GM12878 (cell line): ENCODE measurements around the gene CTNNA3. TPM values are rescaled to one million over a fixed set of nuclear protein-coding genes. Genes with fewer than 3 reads are reported as not detected.

Source experiments
- ATAC-seq: fragments of 200-7000 bp; cut with Tn5 transposase; 3 replicates; pipeline ENCODE4 v1.9.1; 2020; ENCODE audit warnings: mild to moderate bottlenecking, moderate library complexity
- BruUV-seq: library from RNA; stranded (reverse); fragments of 400-500 nt; replicated peaks from 2 replicates; lab custom pipeline; 2021; lab: Mats Ljungman, UMichigan
- CTCF ChIA-PET: fragments of 300-600 bp; sonication (Branson Sonifier 250); formaldehyde crosslinking; extraction: SDS; loops from one replicate; lab custom pipeline; 2021; ENCODE audit warnings: inconsistent platforms; lab: Yijun Ruan, JAX
- POLR2A ChIA-PET: fragments of 350-600 bp; formaldehyde crosslinking; extraction: SDS; loops from one replicate; lab custom pipeline; 2021; ENCODE audit warnings: inconsistent platforms; lab: Charles Lee
- RAD21 ChIA-PET: fragments of 300-600 bp; sonication (Branson Sonifier 250); formaldehyde crosslinking; loops from one replicate; lab custom pipeline; 2023; ENCODE audit warnings: antibody characterized with exemption; ENCODE audit not compliant: unreplicated experiment; lab: Charles Lee
- SMC1A ChIA-PET: fragments of 300-600 bp; sonication (Branson Sonifier 250); formaldehyde crosslinking; loops from one replicate; lab custom pipeline; 2023; ENCODE audit not compliant: unreplicated experiment, uncharacterized antibody; lab: Charles Lee
- DNase-seq: peaks from one replicate; pipeline ENCODE4 v3.0.0-alpha.2; 2011; ENCODE audit warnings: low read depth, low spot score
- FAIRE-seq: peaks from 3 replicates; lab custom pipeline; 2011; peaks lifted over from hg19 to GRCh38; lab: Jason Lieb, UNC
- H2AFZ ChIP-seq: 2 replicates; pipeline ENCODE4 v1.6.0; 2011; ENCODE audit warnings: low read depth, low read length, control low read depth; ENCODE audit not compliant: control insufficient read depth
- H3K27ac ChIP-seq: 2 replicates; pipeline ENCODE4 v1.5.1; 2011; ENCODE audit warnings: control low read depth; ENCODE audit not compliant: control insufficient read depth, insufficient read depth
- H3K27me3 ChIP-seq, 2 experiments: replicated peaks in 1 of 2; 2 replicates each; pipeline versions ENCODE4 v1.6.0 to v1.6.1; 2011; ENCODE audit warnings: low read length in 1 of 2; ENCODE audit not compliant: control insufficient read depth in 2 of 2, insufficient read depth in 2 of 2
- H3K36me3 ChIP-seq, 2 experiments: 2 replicates each; pipeline ENCODE4 v1.5.1; 2011; ENCODE audit warnings: low read length in 1 of 2; ENCODE audit not compliant: control insufficient read depth in 2 of 2, insufficient read depth in 2 of 2
- H3K4me1 ChIP-seq: 2 replicates; pipeline ENCODE4 v1.6.1; 2011; ENCODE audit warnings: mild to moderate bottlenecking, low read length, moderate library complexity, mixed read lengths; ENCODE audit not compliant: control insufficient read depth, insufficient read depth
- H3K4me2 ChIP-seq: 2 replicates; pipeline ENCODE4 v1.6.0; 2011; ENCODE audit warnings: control low read depth; ENCODE audit not compliant: control insufficient read depth, insufficient read depth
- H3K4me3 ChIP-seq: fragments of 200-600 bp; sonication (generic); 2 replicates; pipeline ENCODE4 v1.5.1; 2016
- H3K79me2 ChIP-seq: 2 replicates; pipeline ENCODE4 v1.6.0; 2011; ENCODE audit warnings: low read length; ENCODE audit not compliant: control insufficient read depth, insufficient read depth
- H3K9ac ChIP-seq: 2 replicates; pipeline ENCODE4 v1.8.0; 2011; ENCODE audit warnings: low read length, control low read depth, mixed read lengths; ENCODE audit not compliant: control insufficient read depth, insufficient read depth
- H3K9me3 ChIP-seq: replicated peaks from 3 replicates; pipeline ENCODE4 v1.5.1; 2011; ENCODE audit warnings: mild to moderate bottlenecking, low read length; ENCODE audit not compliant: control insufficient read depth, insufficient read depth
- H4K20me1 ChIP-seq: 2 replicates; pipeline ENCODE4 v1.6.0; 2011; ENCODE audit not compliant: control insufficient read depth, insufficient read depth
- CUX1 ChIP-seq: IDR thresholded peaks from 2 replicates; pipeline ENCODE4 v1.6.1; 2012; ENCODE audit warnings: improper control_type of control experiment, low read depth, low read length; ENCODE audit not compliant: insufficient replicate concordance
- FOS ChIP-seq: IDR thresholded peaks from 3 replicates; pipeline ENCODE4 v1.6.1; 2011; ENCODE audit warnings: borderline replicate concordance; ENCODE audit not compliant: insufficient read length; ENCODE audit errors: extremely low read depth
- HCFC1 ChIP-seq: fragments of 150-350 bp; IDR thresholded peaks from 2 replicates; pipeline ENCODE4 v1.6.1; 2014; ENCODE audit warnings: low read length
- HDAC2 ChIP-seq: fragments of 200-600 bp; sonication (generic); IDR thresholded peaks from 2 replicates; pipeline ENCODE4 v1.6.1; 2017
- IKZF1 ChIP-seq: fragments of 450-650 bp; conservative IDR thresholded peaks from 2 replicates; pipeline ENCODE4 v1.6.1; 2017; ENCODE audit warnings: antibody characterized with exemption, mild to moderate bottlenecking
- NFYB ChIP-seq: IDR thresholded peaks from 2 replicates; pipeline ENCODE4 v1.6.1; 2011; ENCODE audit warnings: low read depth, mild to moderate bottlenecking, low read length, improper control_type of control experiment, moderate library complexity; ENCODE audit not compliant: insufficient read depth
- PAX5 ChIP-seq: IDR thresholded peaks from 2 replicates; pipeline ENCODE4 v1.6.1; 2011; ENCODE audit warnings: low read depth, low read length, borderline replicate concordance
- RAD51 ChIP-seq: fragments of 450-650 bp; IDR thresholded peaks from 2 replicates; pipeline ENCODE4 v1.6.1; 2016; ENCODE audit warnings: moderate library complexity, mild to moderate bottlenecking, inconsistent platforms
- SKIL ChIP-seq: fragments of 450-650 bp; IDR thresholded peaks from 2 replicates; pipeline ENCODE4 v1.6.1; 2017; ENCODE audit warnings: mild to moderate bottlenecking, low read depth, inconsistent platforms; ENCODE audit not compliant: poor library complexity, severe bottlenecking
- SPI1 ChIP-seq: IDR thresholded peaks from 2 replicates; pipeline ENCODE4 v1.6.1; 2011; ENCODE audit warnings: low read depth, mild to moderate bottlenecking, low read length, moderate library complexity, borderline replicate concordance; ENCODE audit not compliant: insufficient read depth
- SREBF1 ChIP-seq: IDR thresholded peaks from 2 replicates; pipeline ENCODE4 v1.6.1; 2012; ENCODE audit warnings: mild to moderate bottlenecking, low read length
- SREBF2 ChIP-seq: IDR thresholded peaks from 2 replicates; pipeline ENCODE4 v1.6.1; 2012; ENCODE audit warnings: mild to moderate bottlenecking, low read length
- TCF3 ChIP-seq: IDR thresholded peaks from 2 replicates; pipeline ENCODE4 v1.6.1; 2012; ENCODE audit warnings: low read depth, mild to moderate bottlenecking, low read length, borderline replicate concordance; ENCODE audit not compliant: insufficient read depth
- ZNF384 ChIP-seq: IDR thresholded peaks from 2 replicates; pipeline ENCODE4 v1.6.1; 2012; ENCODE audit warnings: low read depth, mild to moderate bottlenecking, low read length, improper control_type of control experiment, borderline replicate concordance
- WGBS: methylation state at CpG from one replicate; pipeline ENCODE4 v1.1.6; 2016; ENCODE audit warnings: low lambda C conversion rate; ENCODE audit not compliant: insufficient replicate concordance, insufficient coverage; ENCODE audit errors: missing lambda C conversion rate; 5-methylcytosine and 5-hydroxymethylcytosine counted together
- in situ Hi-C: fragments of 300-500 bp; cut with MboI; formaldehyde crosslinking; loops from 9 replicates; pipeline ENCODE4 v1.14.3; 2018; ENCODE audit warnings: mixed read lengths
- intact Hi-C: fragments of 100-400 bp; cut with micrococcal nuclease; formaldehyde crosslinking; loops from one replicate; pipeline ENCODE4 v1.14.2; 2022; ENCODE audit not compliant: unreplicated experiment
- polyA plus RNA-seq, 11 experiments: library from polyadenylated mRNA; depleted of rRNA in 4 of 11; unstranded in 6 of 11; stranded (reverse) in 5 of 11; fragments of >200 nt; fragmentation: Nextera tagmentation in 4 of 11; fragmentation: Illumina TruSeq in 1 of 11; extraction: Ambion mirVana in 4 of 11; extraction: Trizol in 1 of 11; gene quantifications; 1 replicate in 1 of 11; 2 replicates in 10 of 11; pipeline versions ENCODE4 v1.2.1 to v1.2.3, GENCODE V29; 2011 to 2016; ENCODE audit warnings: inconsistent platforms in 2 of 11, missing spikeins in 2 of 11, low read depth in 1 of 11
- total RNA-seq, 4 experiments: library from RNA; depleted of rRNA in 3 of 4; stranded (reverse); fragments of >200 nt in 3 of 4; fragmentation: Illumina TruSeq in 1 of 4; extraction: Trizol in 1 of 4; gene quantifications; 2 replicates each; pipeline versions ENCODE4 v1.2.1 to v1.2.3, GENCODE V29; 2013 to 2021
- TF ChIP-seq, protein P1 (sequence below), 3 experiments: IDR thresholded peaks in 2 of 3; conservative IDR thresholded peaks in 1 of 3; 2 replicates each; pipeline ENCODE4 v1.5.1; 2011; ENCODE audit warnings: low read depth in 3 of 3, low read length in 3 of 3, mild to moderate bottlenecking in 3 of 3, control low read depth in 2 of 3, moderate library complexity in 2 of 3, inconsistent platforms in 1 of 3, mixed read lengths in 1 of 3; ENCODE audit not compliant: control insufficient read depth in 2 of 3, insufficient read depth in 1 of 3; ENCODE audit errors: extremely low read depth in 1 of 3

The CTNNA3 gene
- total and polyA plus RNA-seq, 10 of the 15 experiments (the other 5 are each of a cell fraction or from before 2014, with no cell fraction given), result under 0.01 to 4.5 (median 0.22) TPM; not detected in 2

DNA sequence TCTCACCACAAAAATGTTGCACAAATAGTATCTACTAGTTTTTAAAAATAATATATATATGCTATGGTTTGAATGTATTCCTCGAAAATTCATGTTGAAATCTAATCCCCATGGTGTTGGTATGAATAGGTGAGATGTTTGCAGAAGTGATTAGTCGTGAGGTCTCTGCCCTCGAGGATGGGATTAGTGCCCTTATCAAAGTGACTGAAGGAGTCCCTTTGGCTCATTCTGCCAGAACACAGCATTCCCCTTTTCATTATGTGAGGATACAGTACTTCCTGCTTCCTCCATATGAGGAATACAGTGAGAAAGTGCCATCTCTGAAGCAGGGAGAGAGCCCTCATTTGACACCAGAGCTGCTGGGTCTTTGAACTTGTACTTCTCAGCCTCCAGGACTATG lies 1547.7 kb downstream of the CTNNA3 start:
- intact Hi-C loops, result no loop called here
- no peaks in the 10 kb centered on the region for H3K4me1 ChIP-seq
- FAIRE-seq, result no peak
- RAD21 ChIA-PET, result no interaction called here
- no peak for DNase-seq
- no peaks in the 10 kb centered on the region for H3K36me3 ChIP-seq
- H3K9me3 ChIP-seq, result no peaks in the 10 kb centered on the region
- H3K27ac ChIP-seq, result no peak overlapping the region
- H3K27me3 ChIP-seq, result no peaks in the 10 kb centered on the region
- CTCF ChIA-PET, result interaction anchor here (1.3 kb wide), 1 partner anchor 32 kb away, joined by 3 read pairs; no protein-coding TSS in a partner anchor
- ATAC-seq, result no peak
- no peak overlapping the region for H3K4me3 ChIP-seq
- SMC1A ChIA-PET, result no interaction called here
- no peaks in the 10 kb centered on the region for H3K79me2 ChIP-seq
- BruUV-seq, result no TSS peak
- no peak overlapping the region for H2AFZ ChIP-seq
- POLR2A ChIA-PET, result no interaction called here
- WGBS, result 14% methylated on average over 3 of the region's 3 CpGs
- H4K20me1 ChIP-seq, result no peaks in the 10 kb centered on the region
- H3K9ac ChIP-seq, result no peak overlapping the region
- no peak overlapping the region for H3K4me2 ChIP-seq
- in situ Hi-C loops, result no loop called here
- TF ChIP-seq SREBF2 (no peak), SKIL (no peak), FOS (no peak), CUX1 (no peak), IKZF1 (no peak), SPI1 (no peak), SREBF1 (no peak), HCFC1 (no peak), ZNF384 (no peak), PAX5 (no peak), HDAC2 (no peak), TCF3 (no peak), NFYB (no peak), RAD51 (no peak)
- TF ChIP-seq, protein P1, sequence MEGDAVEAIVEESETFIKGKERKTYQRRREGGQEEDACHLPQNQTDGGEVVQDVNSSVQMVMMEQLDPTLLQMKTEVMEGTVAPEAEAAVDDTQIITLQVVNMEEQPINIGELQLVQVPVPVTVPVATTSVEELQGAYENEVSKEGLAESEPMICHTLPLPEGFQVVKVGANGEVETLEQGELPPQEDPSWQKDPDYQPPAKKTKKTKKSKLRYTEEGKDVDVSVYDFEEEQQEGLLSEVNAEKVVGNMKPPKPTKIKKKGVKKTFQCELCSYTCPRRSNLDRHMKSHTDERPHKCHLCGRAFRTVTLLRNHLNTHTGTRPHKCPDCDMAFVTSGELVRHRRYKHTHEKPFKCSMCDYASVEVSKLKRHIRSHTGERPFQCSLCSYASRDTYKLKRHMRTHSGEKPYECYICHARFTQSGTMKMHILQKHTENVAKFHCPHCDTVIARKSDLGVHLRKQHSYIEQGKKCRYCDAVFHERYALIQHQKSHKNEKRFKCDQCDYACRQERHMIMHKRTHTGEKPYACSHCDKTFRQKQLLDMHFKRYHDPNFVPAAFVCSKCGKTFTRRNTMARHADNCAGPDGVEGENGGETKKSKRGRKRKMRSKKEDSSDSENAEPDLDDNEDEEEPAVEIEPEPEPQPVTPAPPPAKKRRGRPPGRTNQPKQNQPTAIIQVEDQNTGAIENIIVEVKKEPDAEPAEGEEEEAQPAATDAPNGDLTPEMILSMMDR (IDR thresholded peaks at IDR 0.05 in 2 of 3, conservative IDR thresholded peaks at IDR 0.05 in 1 of 3; ENCODE audit: control insufficient read depth in 2 of 3, extremely low read depth in 1 of 3, insufficient read depth in 1 of 3, low read depth in 3 of 3, low read length in 3 of 3), result no peak
